Loucy (cell line): ENCODE results near the gene TFPI.

Experiments
- EZH2phosphoT487 ChIP-seq: fragments of 200-600 bp; IDR thresholded peaks from 2 replicates; pipeline ENCODE4 v1.6.1; 2018; ENCODE audit warnings: antibody characterized with exemption, mild to moderate bottlenecking, moderate library complexity, borderline replicate concordance
- TF ChIP-seq, protein P1 (sequence below): fragments of 200-600 bp; sonication (generic); conservative IDR thresholded peaks from 2 replicates; pipeline ENCODE4 v1.5.1; 2014; ENCODE audit warnings: mild to moderate bottlenecking, antibody characterized with exemption, low read length

DNA sequence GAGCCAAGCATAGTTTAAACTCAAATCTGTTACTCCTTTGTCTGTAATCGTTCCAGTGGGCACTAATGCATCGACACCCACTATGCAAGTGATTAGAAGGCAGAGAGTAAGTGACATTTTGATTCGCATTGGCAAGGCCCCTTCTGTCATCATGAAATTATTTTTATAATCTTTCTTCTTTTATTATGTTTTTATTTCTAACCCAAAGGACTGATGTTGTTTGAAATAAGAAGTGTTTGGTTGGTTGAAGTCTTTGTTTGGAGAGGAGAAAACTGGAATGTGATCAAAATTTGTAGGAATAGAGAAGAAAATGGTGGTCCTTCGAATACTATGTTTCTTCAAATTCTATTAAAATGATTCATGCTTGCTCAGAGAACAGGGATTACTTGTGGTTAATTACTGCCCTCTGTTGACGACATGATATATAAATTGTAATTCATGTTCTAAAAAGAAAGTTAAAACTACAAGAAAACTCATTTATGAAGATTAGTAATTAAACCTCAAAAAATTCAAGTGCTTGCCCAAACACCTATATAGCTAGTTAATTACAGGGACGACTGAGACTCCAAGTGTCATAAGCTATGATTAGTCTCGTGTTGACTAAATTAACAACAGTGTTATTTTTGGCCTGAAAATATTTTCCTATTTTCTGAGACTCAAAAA, 26.4 kb upstream of the TFPI start:
- TF ChIP-seq, protein P1, sequence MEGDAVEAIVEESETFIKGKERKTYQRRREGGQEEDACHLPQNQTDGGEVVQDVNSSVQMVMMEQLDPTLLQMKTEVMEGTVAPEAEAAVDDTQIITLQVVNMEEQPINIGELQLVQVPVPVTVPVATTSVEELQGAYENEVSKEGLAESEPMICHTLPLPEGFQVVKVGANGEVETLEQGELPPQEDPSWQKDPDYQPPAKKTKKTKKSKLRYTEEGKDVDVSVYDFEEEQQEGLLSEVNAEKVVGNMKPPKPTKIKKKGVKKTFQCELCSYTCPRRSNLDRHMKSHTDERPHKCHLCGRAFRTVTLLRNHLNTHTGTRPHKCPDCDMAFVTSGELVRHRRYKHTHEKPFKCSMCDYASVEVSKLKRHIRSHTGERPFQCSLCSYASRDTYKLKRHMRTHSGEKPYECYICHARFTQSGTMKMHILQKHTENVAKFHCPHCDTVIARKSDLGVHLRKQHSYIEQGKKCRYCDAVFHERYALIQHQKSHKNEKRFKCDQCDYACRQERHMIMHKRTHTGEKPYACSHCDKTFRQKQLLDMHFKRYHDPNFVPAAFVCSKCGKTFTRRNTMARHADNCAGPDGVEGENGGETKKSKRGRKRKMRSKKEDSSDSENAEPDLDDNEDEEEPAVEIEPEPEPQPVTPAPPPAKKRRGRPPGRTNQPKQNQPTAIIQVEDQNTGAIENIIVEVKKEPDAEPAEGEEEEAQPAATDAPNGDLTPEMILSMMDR, result peak; percentile 56
- no peak for TF ChIP-seq EZH2phosphoT487
